H1 (cell line): ENCODE measurements around the gene HOXB9. TPM values are rescaled to one million over a fixed set of nuclear protein-coding genes. Genes with fewer than 3 reads are reported as not detected.

ENCODE experiments used
- CTCF ChIA-PET: fragments of 300-600 bp; sonication (Branson Sonifier 250); formaldehyde crosslinking; loops from one replicate; lab custom pipeline; 2021; ENCODE audit not compliant: partially characterized antibody; lab: Charles Lee
- POLR2A ChIA-PET: fragments of 300-600 bp; sonication (Branson Sonifier 250); formaldehyde crosslinking; loops from one replicate; lab custom pipeline; 2021; ENCODE audit warnings: inconsistent platforms; ENCODE audit not compliant: partially characterized antibody; lab: Charles Lee
- DNase-seq, 2 experiments: peaks; one replicate each; pipeline versions ENCODE4 v3.0.0 to v3.0.0-alpha.2; 2010 to 2022; ENCODE audit warnings: low spot score in 2 of 2, low read depth in 1 of 2, mixed read lengths in 1 of 2
- FAIRE-seq: peaks from 2 replicates; lab custom pipeline; 2011; peaks lifted over from hg19 to GRCh38; lab: Jason Lieb, UNC
- H2AFZ ChIP-seq: 2 replicates; pipeline ENCODE4 v1.8.1; 2012; ENCODE audit warnings: low read length, inconsistent platforms
- H2AK5ac ChIP-seq: 2 replicates; pipeline ENCODE4 v1.6.1; 2013; ENCODE audit warnings: low read depth, low read length
- H2BK120ac ChIP-seq: replicated peaks from 2 replicates; pipeline ENCODE3; 2013; ENCODE audit warnings: low read depth, low read length, inconsistent platforms
- H2BK12ac ChIP-seq: 2 replicates; pipeline ENCODE4 v1.6.1; 2013; ENCODE audit warnings: low read depth, low read length
- H2BK15ac ChIP-seq: 2 replicates; pipeline ENCODE4 v1.6.1; 2013; ENCODE audit warnings: low read length
- H2BK20ac ChIP-seq: 2 replicates; pipeline ENCODE4 v1.6.1; 2013; ENCODE audit warnings: low read length
- H2BK5ac ChIP-seq: 2 replicates; pipeline ENCODE4 v1.6.1; 2013; ENCODE audit warnings: low read depth, low read length
- H3K14ac ChIP-seq: 2 replicates; pipeline ENCODE4 v1.6.1; 2013; ENCODE audit warnings: inconsistent platforms; ENCODE audit not compliant: insufficient read length
- H3K18ac ChIP-seq: 2 replicates; pipeline ENCODE4 v1.6.1; 2013; ENCODE audit warnings: low read length; ENCODE audit errors: extremely low read depth
- H3K23ac ChIP-seq: 2 replicates; pipeline ENCODE4 v1.6.1; 2013; ENCODE audit warnings: inconsistent platforms; ENCODE audit not compliant: insufficient read length
- H3K23me2 ChIP-seq: 2 replicates; pipeline ENCODE4 v1.6.1; 2013; ENCODE audit warnings: low read depth, low read length
- H3K27ac ChIP-seq: 2 replicates; pipeline ENCODE4 v1.6.1; 2011; ENCODE audit warnings: low read depth, low read length, inconsistent platforms
- H3K27me3 ChIP-seq, 4 experiments: replicated peaks in 1 of 4; 1 replicate in 1 of 4; 2 replicates in 3 of 4; pipeline versions ENCODE4 v1.6.1 to v1.8.1; 2011 to 2013; ENCODE audit warnings: low read length in 3 of 4, mild to moderate bottlenecking in 3 of 4, inconsistent platforms in 2 of 4, mixed read lengths in 2 of 4, moderate library complexity in 1 of 4; ENCODE audit not compliant: control insufficient read depth in 3 of 4, insufficient read depth in 3 of 4; ENCODE audit errors: extremely low read depth in 1 of 4
- H3K36me3 ChIP-seq, 4 experiments: 2 replicates each; pipeline versions ENCODE4 v1.6.1 to v1.8.1; 2011 to 2013; ENCODE audit warnings: mild to moderate bottlenecking in 4 of 4, low read length in 3 of 4, moderate library complexity in 2 of 4, control low read depth in 1 of 4, inconsistent platforms in 1 of 4; ENCODE audit not compliant: insufficient read depth in 4 of 4, control insufficient read depth in 2 of 4
- H3K4ac ChIP-seq: replicated peaks from 2 replicates; pipeline ENCODE3; 2013; ENCODE audit warnings: low read length, low read depth, mixed read lengths, inconsistent platforms; ENCODE audit not compliant: insufficient read length
- H3K4me1 ChIP-seq, 4 experiments: replicated peaks in 1 of 4; 1 replicate in 1 of 4; 2 replicates in 3 of 4; pipeline versions ENCODE4 v1.6.1 to v1.8.1; 2011 to 2013; ENCODE audit warnings: low read length in 3 of 4, inconsistent platforms in 2 of 4, mixed read lengths in 1 of 4; ENCODE audit not compliant: insufficient read depth in 4 of 4, control insufficient read depth in 3 of 4
- H3K4me2 ChIP-seq, 2 experiments: 2 replicates each; pipeline versions ENCODE4 v1.6.1 to v1.8.1; 2011 to 2013; ENCODE audit warnings: low read depth in 2 of 2, low read length in 2 of 2, control low read depth in 1 of 2, inconsistent platforms in 1 of 2, mild to moderate bottlenecking in 1 of 2; ENCODE audit not compliant: insufficient read depth in 1 of 2
- H3K4me3 ChIP-seq, 4 experiments: fragments of 200-600, 300-600 bp in 1 of 4; sonication (generic), shearing (Covaris generic), sonication (Bioruptor Twin) in 1 of 4; 2 replicates each; pipeline versions ENCODE4 v1.5.1 to v1.8.1; 2011 to 2016; ENCODE audit warnings: low read length in 4 of 4, low read depth in 3 of 4, control low read depth in 2 of 4, inconsistent platforms in 2 of 4, mild to moderate bottlenecking in 2 of 4, mixed read lengths in 1 of 4, moderate library complexity in 1 of 4; ENCODE audit not compliant: insufficient read depth in 2 of 4; ENCODE audit errors: extremely low read depth in 1 of 4
- H3K56ac ChIP-seq: replicated peaks from 2 replicates; pipeline ENCODE3; 2013; ENCODE audit warnings: low read depth, mild to moderate bottlenecking, mixed read lengths, low read length, inconsistent platforms; ENCODE audit not compliant: insufficient read length
- H3K79me1 ChIP-seq: 2 replicates; pipeline ENCODE4 v1.6.1; 2013; ENCODE audit warnings: low read depth, low read length, control low read depth
- H3K79me2 ChIP-seq, 2 experiments: 2 replicates each; pipeline versions ENCODE4 v1.6.1 to v1.8.1; 2012 to 2013; ENCODE audit warnings: low read length in 2 of 2, mild to moderate bottlenecking in 2 of 2, inconsistent platforms in 1 of 2; ENCODE audit not compliant: insufficient read depth in 2 of 2, control insufficient read depth in 1 of 2
- H3K9ac ChIP-seq, 4 experiments: replicated peaks in 1 of 4; 1 replicate in 1 of 4; 2 replicates in 3 of 4; pipeline versions ENCODE4 v1.6.1 to v1.8.1; 2011 to 2013; ENCODE audit warnings: low read depth in 3 of 4, low read length in 3 of 4, control low read depth in 2 of 4, mild to moderate bottlenecking in 2 of 4, moderate library complexity in 2 of 4, inconsistent platforms in 1 of 4; ENCODE audit errors: extremely low read depth in 1 of 4
- H3K9me3 ChIP-seq, 2 experiments: 2 replicates each; pipeline versions ENCODE4 v1.6.1 to v1.8.1; 2012 to 2013; ENCODE audit warnings: mild to moderate bottlenecking in 2 of 2, moderate library complexity in 2 of 2, control low read depth in 1 of 2, inconsistent platforms in 1 of 2, low read depth in 1 of 2, low read length in 1 of 2, mixed read lengths in 1 of 2; ENCODE audit not compliant: insufficient read depth in 2 of 2
- H4K20me1 ChIP-seq, 2 experiments: replicated peaks in 1 of 2; 2 replicates each; pipeline versions ENCODE3 to v1.8.1; 2011 to 2013; ENCODE audit warnings: inconsistent platforms in 2 of 2, low read length in 2 of 2, mild to moderate bottlenecking in 1 of 2; ENCODE audit not compliant: insufficient read depth in 2 of 2, control insufficient read depth in 1 of 2
- H4K5ac ChIP-seq: 2 replicates; pipeline ENCODE4 v1.6.1; 2013; ENCODE audit warnings: low read length, low read depth, mixed read lengths, inconsistent platforms; ENCODE audit not compliant: insufficient read length
- H4K8ac ChIP-seq: 2 replicates; pipeline ENCODE4 v1.8.0; 2013; ENCODE audit warnings: mild to moderate bottlenecking, moderate library complexity, low read length, inconsistent platforms; ENCODE audit not compliant: insufficient read depth; ENCODE audit errors: extremely low read depth
- H4K91ac ChIP-seq: replicated peaks from 2 replicates; pipeline ENCODE3; 2013; ENCODE audit warnings: low read length, mixed read lengths, inconsistent platforms; ENCODE audit not compliant: insufficient read length
- BACH1 ChIP-seq: IDR thresholded peaks from 2 replicates; pipeline ENCODE4 v1.6.1; 2012; ENCODE audit warnings: low read length, improper control_type of control experiment
- WGBS, 2 experiments: shearing (Covaris generic) in 1 of 2; methylation state at CpG; one replicate each; pipeline versions ENCODE4 v1.1.6 to v1.1.7; 2013 to 2015; ENCODE audit warnings: low lambda C conversion rate in 2 of 2, mixed read lengths in 2 of 2, inconsistent platforms in 1 of 2, low coverage in 1 of 2, missing lambda C conversion rate in 1 of 2; ENCODE audit not compliant: insufficient replicate concordance in 2 of 2, insufficient coverage in 1 of 2, insufficient read length in 1 of 2; ENCODE audit errors: extremely low coverage in 1 of 2, missing lambda C conversion rate in 1 of 2; 5-methylcytosine and 5-hydroxymethylcytosine counted together
- polyA plus RNA-seq, 7 experiments: library from polyadenylated mRNA; depleted of rRNA in 3 of 7; stranded (reverse) in 5 of 7; unstranded in 2 of 7; fragments of >200 nt in 5 of 7; fragments of 200-250 nt in 2 of 7; gene quantifications; 1 replicate in 5 of 7; 2 replicates in 1 of 7; 4 replicates in 1 of 7; pipeline versions ENCODE4 v1.2.1 to v1.2.3, GENCODE V29; 2011 to 2013; ENCODE audit warnings: missing spikeins in 2 of 7, mixed read lengths in 2 of 7
- total RNA-seq: library from RNA; stranded (reverse); fragmentation: NEBNext Ultra II Directional; extraction: Animal tissue kit (Norgen Biotek cat#: 25700); gene quantifications from 2 replicates; pipeline ENCODE4 v1.2.1, GENCODE V29; 2021

Gene HOXB9
- total and polyA plus RNA-seq, 2 of the 8 experiments (the other 6 are each of a cell fraction or from before 2014, with no cell fraction given) = not detected

- H2AFZ ChIP-seq = no peak overlapping the region
- H3K9ac ChIP-seq = no peak overlapping the region
- H3K23me2 ChIP-seq = peaks cover 3% of the 10 kb centered on the region; the same call in 1 of the 2 replicates
- H2BK20ac ChIP-seq = no peak overlapping the region
- no peak overlapping the region for H3K14ac ChIP-seq
- no peak overlapping the region for H3K23ac ChIP-seq
- H3K79me1 ChIP-seq = no peaks in the 10 kb centered on the region
- no peak overlapping the region for H3K4ac ChIP-seq
- H4K5ac ChIP-seq = no peak overlapping the region
- no peak overlapping the region for H2BK15ac ChIP-seq
- ChIA-PET CTCF (interaction anchor here (0.6 to 1.4 kb wide), 4 partner anchors 8 to 770 kb away, joined by 3 to 6 read pairs (median 4); no protein-coding TSS in a partner anchor), POLR2A (no interaction called here)
- H2BK12ac ChIP-seq = no peak overlapping the region
- H4K20me1 ChIP-seq = peaks cover 6 to 28% of the 10 kb centered on the region in 2 experiments
- no peak overlapping the region for H3K18ac ChIP-seq
- no peak overlapping the region for H3K27ac ChIP-seq
- no peak overlapping the region; a peak in 1 of 4 replicates for H3K4me2 ChIP-seq
- WGBS, 2 experiments = 38% methylated on average over 6 of the region's 6 CpGs; no CpG with 5 or more reads in 1 of the 2 experiments
- no peaks in the 10 kb centered on the region for H3K9me3 ChIP-seq
- H4K91ac ChIP-seq = no peak overlapping the region
- no peak overlapping the region for H3K4me3 ChIP-seq
- H4K8ac ChIP-seq = no peak overlapping the region
- H3K27me3 ChIP-seq = peaks cover 92 to 100% (median 96%) of the 10 kb centered on the region in 4 experiments
- no peak for DNase-seq
- H3K4me1 ChIP-seq = peaks cover 0 to 14% (median 9%) of the 10 kb centered on the region in 4 experiments; a peak in 5 of 7 replicates
- no peak overlapping the region for H2BK5ac ChIP-seq
- H3K36me3 ChIP-seq = peaks cover 0 to 10% (median 0%) of the 10 kb centered on the region in 4 experiments; a peak in 1 of 8 replicates
- H3K56ac ChIP-seq = no peak overlapping the region
- H2AK5ac ChIP-seq = no peak overlapping the region
- FAIRE-seq = no peak
- no peaks in the 10 kb centered on the region for H3K79me2 ChIP-seq
- no peak overlapping the region for H2BK120ac ChIP-seq
- TF ChIP-seq BACH1 = no peak
Measured at GRCh38 chr17:48644910-48645557, 18.9 kb upstream of the HOXB9 start.
